HEK293 (cell line): ENCODE results near the gene C16orf74.

ENCODE experiments used
- BCL11B ChIP-seq: fragments of 450-650 bp; formaldehyde crosslinking; IDR thresholded peaks from 2 replicates; pipeline ENCODE4 v1.5.1; 2016; ENCODE audit warnings: low read depth, missing biosample characterization, missing genetic modification characterization
- ELK4 ChIP-seq: IDR thresholded peaks from 2 replicates; pipeline ENCODE4 v1.6.1; 2011; ENCODE audit warnings: mild to moderate bottlenecking, low read depth, low read length, borderline replicate concordance
- FEZF1 ChIP-seq: fragments of 450-650 bp; formaldehyde crosslinking; IDR thresholded peaks from 2 replicates; pipeline ENCODE4 v1.5.1; 2016; ENCODE audit warnings: missing biosample characterization, missing genetic modification characterization
- GLIS1 ChIP-seq: fragments of 450-650 bp; formaldehyde crosslinking; IDR thresholded peaks from 2 replicates; pipeline ENCODE4 v1.5.1; 2016; ENCODE audit warnings: missing biosample characterization, missing genetic modification characterization
- IKZF3 ChIP-seq: fragments of 450-650 bp; IDR thresholded peaks from 2 replicates; pipeline ENCODE4 v1.5.0; 2018; ENCODE audit warnings: missing biosample characterization, mild to moderate bottlenecking, missing genetic modification characterization, moderate library complexity
- KLF9 ChIP-seq: fragments of 450-650 bp; formaldehyde crosslinking; IDR thresholded peaks from 2 replicates; pipeline ENCODE4 v1.5.1; 2016; ENCODE audit warnings: missing biosample characterization, missing genetic modification characterization, low read depth
- SP2 ChIP-seq: fragments of 450-650 bp; formaldehyde crosslinking; IDR thresholded peaks from 2 replicates; pipeline ENCODE4 v1.5.1; 2016; ENCODE audit warnings: missing biosample characterization, missing genetic modification characterization
- SP7 ChIP-seq: fragments of 450-650 bp; formaldehyde crosslinking; IDR thresholded peaks from 2 replicates; pipeline ENCODE4 v1.5.1; 2016; ENCODE audit warnings: missing biosample characterization, missing genetic modification characterization
- YY1 ChIP-seq: fragments of 450-650 bp; formaldehyde crosslinking; IDR thresholded peaks from 2 replicates; pipeline ENCODE4 v1.5.1; 2018; ENCODE audit warnings: missing biosample characterization, missing genetic modification characterization
- ZBTB11 ChIP-seq: fragments of 450-650 bp; formaldehyde crosslinking; conservative IDR thresholded peaks from 2 replicates; pipeline ENCODE4 v1.5.1; 2016; ENCODE audit warnings: low read depth, missing biosample characterization, missing genetic modification characterization
- ZBTB21 ChIP-seq: fragments of 450-650 bp; formaldehyde crosslinking; IDR thresholded peaks from 2 replicates; pipeline ENCODE4 v1.5.1; 2017; ENCODE audit warnings: missing biosample characterization, missing genetic modification characterization
- ZEB2 ChIP-seq: fragments of 450-650 bp; formaldehyde crosslinking; IDR thresholded peaks from 2 replicates; pipeline ENCODE4 v1.5.1; 2016; ENCODE audit warnings: missing biosample characterization, missing genetic modification characterization
- ZFP37 ChIP-seq: fragments of 450-650 bp; formaldehyde crosslinking; IDR thresholded peaks from 2 replicates; pipeline ENCODE4 v1.5.1; 2016; ENCODE audit warnings: missing biosample characterization, missing genetic modification characterization
- ZNF350 ChIP-seq: fragments of 450-650 bp; formaldehyde crosslinking; IDR thresholded peaks from 2 replicates; pipeline ENCODE4 v1.5.0; 2017; ENCODE audit warnings: missing biosample characterization, mild to moderate bottlenecking, missing genetic modification characterization
- ZNF580 ChIP-seq: fragments of 450-650 bp; formaldehyde crosslinking; IDR thresholded peaks from 2 replicates; pipeline ENCODE4 v1.5.1; 2016; ENCODE audit warnings: missing biosample characterization, missing genetic modification characterization
- ZNF610 ChIP-seq: fragments of 450-650 bp; formaldehyde crosslinking; IDR thresholded peaks from 2 replicates; pipeline ENCODE4 v1.5.1; 2016; ENCODE audit warnings: missing biosample characterization, missing genetic modification characterization, borderline replicate concordance
- ZNF629 ChIP-seq: fragments of 450-650 bp; formaldehyde crosslinking; IDR thresholded peaks from 2 replicates; pipeline ENCODE4 v1.5.1; 2017; ENCODE audit warnings: missing biosample characterization, missing genetic modification characterization
- ZNF660 ChIP-seq: fragments of 450-650 bp; IDR thresholded peaks from 2 replicates; pipeline ENCODE4 v1.5.1; 2018; ENCODE audit warnings: missing biosample characterization, mild to moderate bottlenecking, missing genetic modification characterization
- ZNF792 ChIP-seq: fragments of 450-650 bp; formaldehyde crosslinking; IDR thresholded peaks from 2 replicates; pipeline ENCODE4 v1.5.1; 2016; ENCODE audit warnings: missing biosample characterization, missing genetic modification characterization
- ZNF843 ChIP-seq: fragments of 450-650 bp; formaldehyde crosslinking; IDR thresholded peaks from 2 replicates; pipeline ENCODE4 v1.5.1; 2016; ENCODE audit warnings: missing biosample characterization, missing genetic modification characterization
- TF ChIP-seq, protein P1 (sequence below): fragments of 450-650 bp; formaldehyde crosslinking; IDR thresholded peaks from 2 replicates; pipeline ENCODE4 v1.5.1; 2016; ENCODE audit warnings: missing biosample characterization, missing genetic modification characterization
- TF ChIP-seq, protein P2 (sequence below): fragments of 450-650 bp; formaldehyde crosslinking; IDR thresholded peaks from 2 replicates; pipeline ENCODE4 v1.5.1; 2016; ENCODE audit warnings: missing biosample characterization, missing genetic modification characterization
- TF ChIP-seq, protein P3 (sequence below): fragments of 450-650 bp; IDR thresholded peaks from 2 replicates; pipeline ENCODE4 v1.5.1; 2018; ENCODE audit warnings: missing biosample characterization, missing genetic modification characterization
- TF ChIP-seq, protein P4 (sequence below): fragments of 450-650 bp; formaldehyde crosslinking; IDR thresholded peaks from 2 replicates; pipeline ENCODE4 v1.5.1; 2016; ENCODE audit warnings: missing biosample characterization, missing genetic modification characterization, low read depth
- TF ChIP-seq, protein P5 (sequence below): fragments of 450-650 bp; formaldehyde crosslinking; IDR thresholded peaks from 2 replicates; pipeline ENCODE4 v1.5.1; 2016; ENCODE audit warnings: missing biosample characterization, missing genetic modification characterization

Gene C16orf74

GRCh38 chr16:85799497-85800320 lies 48.8 kb upstream of the C16orf74 start, which contains the start of the genes COX4I1 and EMC8 (continued):
- TF ChIP-seq, protein P1, sequence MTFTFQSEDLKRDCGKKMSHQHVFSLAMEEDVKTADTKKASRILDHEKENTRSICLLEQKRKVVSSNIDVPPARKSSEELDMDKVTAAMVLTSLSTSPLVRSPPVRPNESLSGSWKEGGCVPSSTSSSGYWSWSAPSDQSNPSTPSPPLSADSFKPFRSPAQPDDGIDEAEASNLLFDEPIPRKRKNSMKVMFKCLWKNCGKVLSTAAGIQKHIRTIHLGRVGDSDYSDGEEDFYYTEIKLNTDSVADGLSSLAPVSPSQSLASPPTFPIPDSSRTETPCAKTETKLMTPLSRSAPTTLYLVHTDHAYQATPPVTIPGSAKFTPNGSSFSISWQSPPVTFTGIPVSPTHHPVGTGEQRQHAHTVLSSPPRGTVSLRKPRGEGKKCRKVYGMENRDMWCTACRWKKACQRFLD (tag by site-specific recombination): peak; percentile 71
- TF ChIP-seq KLF9 (0 out of 2 replicates have a peak, but pooled peaks have one; percentile 18), ZNF610 (tag by site-specific recombination) (no peak), YY1 (0 out of 2 replicates have a peak, but pooled peaks have one; percentile 11), ZNF629 (tag by site-specific recombination) (peak; percentile 67; the same call in 1 of the 2 replicates), ELK4 (peak; percentile 53; the same call in 1 of the 2 replicates), ZBTB21 (tag by site-specific recombination) (peak; percentile 84), GLIS1 (tag by site-specific recombination) (peak; percentile 94), ZEB2 (peak; percentile 38), ZFP37 (no peak), SP2 (tag by site-specific recombination) (peak; percentile 33), ZNF350 (no peak), SP7 (tag by site-specific recombination) (peak; percentile 44; the same call in 1 of the 2 replicates), IKZF3 (tag by site-specific recombination) (0 out of 2 replicates have a peak, but pooled peaks have one; percentile 4), FEZF1 (tag by site-specific recombination) (peak; percentile 13; the same call in 1 of the 2 replicates), ZNF843 (peak; percentile 57; the same call in 1 of the 2 replicates), BCL11B (peak; percentile 81; the same call in 1 of the 2 replicates), ZBTB11 (tag by site-specific recombination) (peak; percentile 88), ZNF792 (peak; percentile 57; the same call in 1 of the 2 replicates), ZNF580 (tag by site-specific recombination) (peak; percentile 65; the same call in 1 of the 2 replicates), ZNF660 (peak; percentile 45)
- TF ChIP-seq, protein P2, sequence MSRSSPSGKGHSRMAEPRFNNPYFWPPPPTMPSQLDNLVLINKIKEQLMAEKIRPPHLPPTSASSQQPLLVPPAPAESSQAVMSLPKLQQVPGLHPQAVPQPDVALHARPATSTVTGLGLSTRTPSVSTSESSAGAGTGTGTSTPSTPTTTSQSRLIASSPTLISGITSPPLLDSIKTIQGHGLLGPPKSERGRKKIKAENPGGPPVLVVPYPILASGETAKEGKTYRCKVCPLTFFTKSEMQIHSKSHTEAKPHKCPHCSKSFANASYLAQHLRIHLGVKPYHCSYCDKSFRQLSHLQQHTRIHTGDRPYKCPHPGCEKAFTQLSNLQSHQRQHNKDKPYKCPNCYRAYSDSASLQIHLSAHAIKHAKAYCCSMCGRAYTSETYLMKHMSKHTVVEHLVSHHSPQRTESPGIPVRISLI: no peak
- TF ChIP-seq, protein P3, sequence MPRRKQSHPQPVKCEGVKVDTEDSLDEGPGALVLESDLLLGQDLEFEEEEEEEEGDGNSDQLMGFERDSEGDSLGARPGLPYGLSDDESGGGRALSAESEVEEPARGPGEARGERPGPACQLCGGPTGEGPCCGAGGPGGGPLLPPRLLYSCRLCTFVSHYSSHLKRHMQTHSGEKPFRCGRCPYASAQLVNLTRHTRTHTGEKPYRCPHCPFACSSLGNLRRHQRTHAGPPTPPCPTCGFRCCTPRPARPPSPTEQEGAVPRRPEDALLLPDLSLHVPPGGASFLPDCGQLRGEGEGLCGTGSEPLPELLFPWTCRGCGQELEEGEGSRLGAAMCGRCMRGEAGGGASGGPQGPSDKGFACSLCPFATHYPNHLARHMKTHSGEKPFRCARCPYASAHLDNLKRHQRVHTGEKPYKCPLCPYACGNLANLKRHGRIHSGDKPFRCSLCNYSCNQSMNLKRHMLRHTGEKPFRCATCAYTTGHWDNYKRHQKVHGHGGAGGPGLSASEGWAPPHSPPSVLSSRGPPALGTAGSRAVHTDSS: peak; percentile 92
- TF ChIP-seq, protein P4, sequence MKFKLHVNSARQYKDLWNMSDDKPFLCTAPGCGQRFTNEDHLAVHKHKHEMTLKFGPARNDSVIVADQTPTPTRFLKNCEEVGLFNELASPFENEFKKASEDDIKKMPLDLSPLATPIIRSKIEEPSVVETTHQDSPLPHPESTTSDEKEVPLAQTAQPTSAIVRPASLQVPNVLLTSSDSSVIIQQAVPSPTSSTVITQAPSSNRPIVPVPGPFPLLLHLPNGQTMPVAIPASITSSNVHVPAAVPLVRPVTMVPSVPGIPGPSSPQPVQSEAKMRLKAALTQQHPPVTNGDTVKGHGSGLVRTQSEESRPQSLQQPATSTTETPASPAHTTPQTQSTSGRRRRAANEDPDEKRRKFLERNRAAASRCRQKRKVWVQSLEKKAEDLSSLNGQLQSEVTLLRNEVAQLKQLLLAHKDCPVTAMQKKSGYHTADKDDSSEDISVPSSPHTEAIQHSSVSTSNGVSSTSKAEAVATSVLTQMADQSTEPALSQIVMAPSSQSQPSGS (tag by site-specific recombination): peak; percentile 88
- TF ChIP-seq, protein P5, sequence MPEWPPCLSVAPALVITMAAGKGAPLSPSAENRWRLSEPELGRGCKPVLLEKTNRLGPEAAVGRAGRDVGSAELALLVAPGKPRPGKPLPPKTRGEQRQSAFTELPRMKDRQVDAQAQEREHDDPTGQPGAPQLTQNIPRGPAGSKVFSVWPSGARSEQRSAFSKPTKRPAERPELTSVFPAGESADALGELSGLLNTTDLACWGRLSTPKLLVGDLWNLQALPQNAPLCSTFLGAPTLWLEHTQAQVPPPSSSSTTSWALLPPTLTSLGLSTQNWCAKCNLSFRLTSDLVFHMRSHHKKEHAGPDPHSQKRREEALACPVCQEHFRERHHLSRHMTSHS (tag by site-specific recombination): no peak
